Stimulated activated CD4-positive, alpha-beta T cell treated with anti-CD3 and anti-CD28 coated beads, TNF-alpha, amount 100 ng/mL, for 24 hours (primary cell): ENCODE results near the gene ARHGEF12.
"Not testable (repeated sequence)": the region's sequence is repeated elsewhere in the genome, so short reads cannot be mapped to it uniquely, and the experiment has no call there.

Source experiments
- DNase-seq, 3 experiments: peaks; one replicate each; pipeline ENCODE4 v3.0.0-alpha.2; 2020; ENCODE audit warnings: low read depth in 3 of 3

Gene ARHGEF12

GRCh38 chr11:120494595-120494994, 158.4 kb downstream of the ARHGEF12 start:
- DNase-seq: no peak

- DNase-seq: no peak
Measured at GRCh38 chr11:120499088-120499487, 162.9 kb downstream of the ARHGEF12 start.

DNA sequence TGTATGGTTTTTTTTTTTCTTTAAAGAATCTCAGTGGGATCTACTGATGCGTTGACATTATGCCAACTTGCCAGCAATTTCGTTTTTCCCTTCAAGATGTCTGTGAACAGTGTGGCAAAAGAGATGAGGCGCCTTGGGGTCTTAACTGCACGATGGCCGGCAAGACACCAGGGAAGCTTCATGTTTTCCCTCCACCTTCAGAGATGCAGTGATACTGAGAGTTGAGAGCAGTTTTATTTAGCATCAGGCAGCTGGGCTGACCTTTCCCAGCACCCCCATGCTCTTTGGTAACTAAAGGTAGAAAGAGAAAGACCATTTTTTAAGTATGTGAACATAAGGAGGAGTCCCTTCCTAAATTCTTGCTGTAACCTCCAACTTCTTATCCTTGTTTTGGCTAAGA, 163.6 kb downstream of the ARHGEF12 start:
- DNase-seq: no peak

DNA sequence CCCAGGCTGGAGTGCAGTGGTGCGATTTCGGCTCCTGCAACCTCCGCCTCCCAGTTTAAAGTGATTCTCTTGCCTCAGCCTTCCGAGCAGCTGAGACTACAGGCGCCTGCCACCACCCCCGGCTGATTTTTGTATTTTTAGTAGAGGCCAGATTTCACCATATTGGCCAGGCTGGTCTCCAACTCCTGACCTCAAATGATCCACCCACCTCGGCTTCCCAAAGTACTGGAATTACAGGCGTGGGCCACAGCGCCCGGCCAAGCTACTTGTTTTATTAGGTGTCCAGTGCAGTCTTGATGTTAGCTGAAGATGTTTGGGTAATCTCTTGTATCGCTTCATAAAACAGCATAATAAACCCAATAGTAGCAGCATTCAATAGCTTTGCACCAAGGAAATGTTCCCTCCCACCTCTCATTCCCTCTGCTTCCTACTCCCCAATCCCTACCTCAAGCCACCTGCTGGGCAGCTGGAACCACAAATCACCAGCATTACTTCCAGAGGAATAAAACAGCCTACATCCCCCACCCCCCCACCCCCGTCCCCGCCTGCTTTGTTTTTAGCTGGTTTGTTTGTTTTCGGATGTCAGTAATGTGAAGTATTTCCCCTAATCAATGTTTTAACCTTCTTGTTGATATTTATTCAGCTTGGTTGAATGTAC, 164.3 kb downstream of the ARHGEF12 start:
- no peak for DNase-seq

DNA sequence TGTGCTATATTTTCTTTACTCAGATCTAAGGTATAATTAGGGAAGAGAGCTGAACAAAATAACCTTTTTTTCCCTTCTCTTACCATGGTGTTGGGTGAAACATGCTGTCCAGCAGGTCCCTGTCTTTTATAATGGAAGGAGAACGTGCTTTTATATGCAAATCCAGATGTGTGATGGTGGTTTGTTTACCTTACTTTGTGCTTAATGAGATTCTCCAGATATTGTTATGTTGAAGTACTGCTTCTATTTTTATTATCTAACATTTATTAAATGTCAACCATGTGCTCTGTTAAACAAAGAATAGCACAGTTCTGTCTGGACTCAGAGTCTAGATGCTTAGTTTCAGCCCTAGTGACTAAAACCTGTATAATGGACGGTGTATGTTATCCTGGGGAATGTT, 165.2 kb downstream of the ARHGEF12 start:
- no peak for DNase-seq

GRCh38 chr11:120501976-120502755, 166.0 kb downstream of the ARHGEF12 start:
- no peak for DNase-seq

- not testable (repeated sequence) for DNase-seq
Measured at GRCh38 chr11:120503529-120503928, 167.3 kb downstream of the ARHGEF12 start.

DNA sequence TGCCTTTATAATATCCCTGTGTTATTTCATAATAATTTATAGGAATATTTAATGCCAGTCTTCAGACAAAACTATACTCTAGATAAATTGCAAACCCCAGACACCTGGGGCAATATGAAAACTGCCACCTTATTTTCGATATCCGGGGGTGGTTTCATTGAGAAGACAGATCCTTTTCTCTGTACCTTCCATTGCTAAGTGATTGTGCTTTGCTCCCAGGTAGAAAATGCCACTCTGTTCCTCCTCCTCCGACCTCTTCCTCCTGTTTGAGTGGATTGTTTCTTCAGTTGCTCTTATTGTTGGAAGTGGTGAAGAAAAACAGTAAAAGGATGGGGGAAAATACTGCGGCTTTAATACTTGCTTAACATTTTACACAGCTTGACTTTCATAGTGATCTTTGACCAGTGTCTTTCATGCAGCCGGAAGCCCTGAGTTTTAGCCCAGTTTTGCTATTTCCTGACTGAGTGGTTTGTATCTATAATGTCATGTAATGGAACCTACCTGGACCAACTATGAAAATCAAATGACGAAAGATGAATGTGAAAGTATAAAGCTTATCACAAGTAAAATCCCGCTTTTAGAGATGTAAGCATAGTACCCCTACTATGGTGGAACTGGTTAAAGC, 169.7 kb downstream of the ARHGEF12 start:
- DNase-seq: no peak

DNA sequence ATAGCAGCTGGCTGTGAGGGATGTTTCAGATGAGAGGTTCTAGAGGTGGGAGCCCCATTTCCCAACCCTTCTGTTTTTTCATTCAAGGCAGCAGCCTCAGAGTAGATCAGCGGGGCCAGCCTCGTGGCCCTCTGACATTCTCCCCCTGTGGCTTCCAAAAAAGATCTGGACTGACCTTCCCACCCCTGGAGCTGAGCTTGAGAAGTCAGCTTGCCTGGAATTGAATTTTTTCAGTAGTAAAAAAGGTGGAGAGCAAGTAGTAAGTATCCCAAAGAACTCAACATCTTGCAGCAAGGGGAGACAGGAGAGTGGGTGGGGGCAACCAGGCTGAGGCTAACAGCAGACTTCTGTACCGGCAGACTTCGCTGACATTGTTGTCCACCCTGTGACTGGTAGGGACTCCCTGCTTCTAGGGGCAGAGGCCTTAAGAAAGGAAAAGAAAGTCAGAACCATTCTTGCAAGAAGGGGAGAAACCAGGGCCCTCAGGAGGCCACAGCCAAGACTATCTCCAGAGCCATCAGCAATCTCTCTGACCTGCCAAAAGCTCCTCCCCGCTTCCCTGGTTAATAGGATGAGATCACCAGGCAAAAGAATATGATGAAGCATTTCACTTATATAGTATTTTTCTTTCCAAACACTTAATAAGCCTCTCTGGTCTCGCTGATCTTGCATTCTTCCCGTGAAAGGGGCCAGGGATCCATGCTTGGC, 173.3 kb downstream of the ARHGEF12 start:
- no peak for DNase-seq

DNA sequence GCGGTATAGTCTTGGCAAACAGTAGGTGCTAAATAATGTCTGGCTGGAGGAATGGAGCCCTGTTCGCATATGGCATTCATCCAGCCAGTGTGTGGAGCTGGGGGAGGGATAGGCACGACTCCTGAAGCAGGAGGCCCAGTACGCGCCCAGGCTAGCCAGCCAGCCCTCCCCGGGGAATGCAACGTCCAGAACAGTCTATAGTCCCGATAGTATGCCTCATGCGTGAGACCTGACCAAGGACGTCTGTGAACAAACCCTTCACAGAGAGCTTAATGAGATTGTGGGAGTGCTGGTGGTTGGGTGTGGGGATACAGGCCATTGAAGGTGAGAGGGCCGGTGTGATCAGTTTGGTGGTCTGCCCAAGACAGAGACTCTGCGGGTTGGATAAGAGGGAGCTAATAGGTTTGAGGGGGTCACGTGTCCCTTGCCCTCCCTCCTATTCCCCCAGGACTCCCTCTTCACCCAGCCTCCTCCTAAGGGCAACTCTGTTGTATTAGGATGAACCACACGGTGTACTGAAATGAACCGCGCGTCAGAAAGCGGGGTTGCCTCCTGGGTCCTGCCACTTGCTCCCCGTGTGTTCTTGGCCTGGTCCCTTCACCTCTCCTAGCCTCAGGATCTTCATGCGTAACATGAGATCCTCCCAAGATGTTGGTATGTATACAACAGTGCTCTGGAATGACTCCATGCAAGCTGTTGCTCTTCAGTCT, 174.3 kb downstream of the ARHGEF12 start:
- no peak for DNase-seq

- DNase-seq: peak; percentile 55 to 80 (median 63)
Measured at GRCh38 chr11:120511116-120511819, 175.1 kb downstream of the ARHGEF12 start, which contains the start of gene GRIK4. Gene GRIK4 (plus strand): TSS chr11:120511748. CDS start chr11:120660319, 148,571 bp downstream.

DNA sequence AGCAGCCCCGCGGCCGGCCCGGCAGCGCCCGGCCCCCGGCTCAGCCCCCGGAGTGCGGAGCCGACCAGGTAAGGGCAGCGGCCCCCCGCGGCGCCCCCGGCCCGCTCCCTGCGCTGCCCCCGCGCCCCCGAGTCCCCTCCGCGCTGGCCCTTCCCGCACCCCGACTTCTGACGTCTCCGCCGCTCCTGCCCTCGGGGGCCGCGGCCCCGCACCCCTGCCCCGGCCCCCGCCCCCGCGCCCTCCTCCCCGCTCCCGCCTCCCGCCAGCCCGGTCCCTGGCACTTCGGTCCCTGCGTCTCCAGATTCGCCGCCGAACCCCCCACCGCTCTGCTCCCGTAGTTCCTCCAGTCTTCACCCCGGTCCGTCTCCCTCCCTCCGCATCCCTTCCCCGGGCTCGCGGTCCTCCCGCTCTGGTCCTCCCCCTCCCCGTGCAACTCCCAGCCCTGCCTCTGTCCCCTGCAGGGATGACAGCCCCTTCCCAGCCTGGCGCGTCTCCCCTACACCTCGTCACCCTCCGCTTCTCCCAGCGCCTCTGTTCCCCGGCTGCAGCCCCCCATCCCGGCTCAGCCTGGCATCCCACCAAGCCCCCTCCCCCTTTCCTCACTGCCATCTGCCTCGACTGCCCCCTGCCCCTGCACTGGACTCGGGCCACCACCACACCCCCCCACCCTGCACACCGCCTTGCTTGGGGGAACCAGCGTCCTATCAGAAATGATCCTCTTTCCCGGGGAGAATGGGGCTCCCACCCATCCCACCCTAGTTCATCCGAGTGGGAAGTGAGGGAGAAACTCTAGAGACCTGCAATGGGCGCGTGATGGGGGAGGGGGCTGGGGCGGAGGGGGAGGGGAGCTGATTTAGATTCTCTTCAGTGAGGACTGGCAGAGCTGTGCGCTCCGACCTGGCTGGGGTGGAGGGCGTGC, 175.9 kb downstream of the ARHGEF12 start:
- no peak for DNase-seq

- DNase-seq: no peak
Measured at GRCh38 chr11:120512739-120513435, 176.7 kb downstream of the ARHGEF12 start.

DNA sequence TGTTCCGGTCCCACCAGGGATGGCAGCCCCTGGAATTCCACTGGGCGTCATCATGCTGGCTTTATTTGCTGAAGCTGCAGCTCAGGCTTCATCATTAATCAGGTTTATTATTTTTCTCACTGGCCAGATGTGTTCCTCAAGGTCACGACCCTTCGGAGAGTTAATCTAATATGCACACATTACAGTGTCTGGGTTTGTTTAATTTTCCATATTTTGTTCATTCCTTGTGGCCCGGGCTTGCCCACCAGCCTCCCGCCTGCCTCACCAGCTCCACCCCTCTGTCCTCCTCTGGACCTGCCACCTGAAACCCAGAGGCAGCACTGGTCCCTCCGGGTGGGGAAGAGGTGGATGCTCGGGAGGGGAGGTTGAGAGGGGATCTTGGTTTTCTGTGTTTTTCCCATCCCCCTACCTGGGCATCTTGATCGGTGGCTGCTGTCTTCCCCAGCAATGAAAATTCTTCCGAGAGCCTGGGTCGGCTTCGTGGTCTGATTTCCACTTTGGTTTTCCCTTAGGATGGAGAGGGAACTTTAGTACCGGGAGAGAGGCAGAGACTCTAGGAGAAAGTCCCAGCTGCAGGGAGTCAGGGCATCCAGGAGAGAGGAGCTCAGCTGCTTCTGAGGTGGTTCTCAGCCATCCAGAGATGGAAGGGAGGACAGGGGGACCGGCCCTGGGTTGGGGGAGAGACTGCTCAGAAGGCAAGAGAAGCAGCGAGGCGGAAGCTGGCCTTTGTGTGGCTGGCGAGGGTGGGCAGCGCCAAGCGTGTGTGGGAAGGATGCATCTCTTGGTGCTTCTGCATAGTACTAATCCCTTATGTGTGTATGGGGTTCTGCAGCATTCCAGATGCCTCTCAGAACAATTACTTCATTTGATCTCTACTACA, 177.5 kb downstream of the ARHGEF12 start:
- DNase-seq: no peak

- no peak for DNase-seq
Measured at GRCh38 chr11:120514541-120515121, 178.4 kb downstream of the ARHGEF12 start.

DNA sequence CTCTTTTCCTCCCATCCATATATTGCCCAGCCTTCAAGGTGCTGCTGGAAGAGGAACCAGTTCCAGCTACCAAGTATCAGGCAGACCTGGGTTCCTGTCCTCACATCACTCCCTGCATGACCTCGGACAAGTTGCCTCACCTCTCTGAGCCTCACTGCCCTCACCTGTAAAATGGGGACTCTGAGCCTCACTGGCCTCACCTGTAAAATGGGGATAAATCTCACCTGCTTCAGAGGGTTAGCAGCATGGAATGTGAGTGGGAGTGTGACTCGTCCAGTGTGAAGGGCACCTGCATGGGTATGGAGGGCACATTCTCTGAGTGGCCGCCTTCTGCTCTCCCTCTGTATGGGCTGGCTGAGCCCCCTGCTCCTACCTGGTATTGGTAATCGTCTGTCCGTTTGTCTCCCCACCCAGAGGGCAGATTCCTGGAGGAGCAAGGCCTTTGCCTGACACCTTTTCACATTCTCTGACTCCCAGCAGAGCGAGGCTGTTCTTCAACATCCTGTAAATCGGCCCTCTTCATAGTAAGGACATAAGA, 179.0 kb downstream of the ARHGEF12 start:
- DNase-seq: no peak
